ENCODE data around the gene SAAL1.
"Not testable (repeated sequence)": the region's sequence is repeated elsewhere in the genome, so short reads cannot be mapped to it uniquely, and the experiment has no call there.

SAAL1 gene

DNA sequence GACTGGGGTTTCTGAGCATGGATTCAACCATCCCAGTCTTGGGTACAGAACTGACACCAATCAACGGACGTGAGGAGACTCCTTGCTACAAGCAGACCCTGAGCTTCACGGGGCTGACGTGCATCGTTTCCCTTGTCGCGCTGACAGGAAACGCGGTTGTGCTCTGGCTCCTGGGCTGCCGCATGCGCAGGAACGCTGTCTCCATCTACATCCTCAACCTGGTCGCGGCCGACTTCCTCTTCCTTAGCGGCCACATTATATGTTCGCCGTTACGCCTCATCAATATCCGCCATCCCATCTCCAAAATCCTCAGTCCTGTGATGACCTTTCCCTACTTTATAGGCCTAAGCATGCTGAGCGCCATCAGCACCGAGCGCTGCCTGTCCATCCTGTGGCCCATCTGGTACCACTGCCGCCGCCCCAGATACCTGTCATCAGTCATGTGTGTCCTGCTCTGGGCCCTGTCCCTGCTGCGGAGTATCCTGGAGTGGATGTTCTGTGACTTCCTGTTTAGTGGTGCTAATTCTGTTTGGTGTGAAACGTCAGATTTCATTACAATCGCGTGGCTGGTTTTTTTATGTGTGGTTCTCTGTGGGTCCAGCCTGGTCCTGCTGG lies 31.4 kb upstream of the SAAL1 start:
- H3K4me3 ChIP-seq (ENCODE audit: low read depth, low read length), result no peak overlapping the region
- TF ChIP-seq, protein P1, sequence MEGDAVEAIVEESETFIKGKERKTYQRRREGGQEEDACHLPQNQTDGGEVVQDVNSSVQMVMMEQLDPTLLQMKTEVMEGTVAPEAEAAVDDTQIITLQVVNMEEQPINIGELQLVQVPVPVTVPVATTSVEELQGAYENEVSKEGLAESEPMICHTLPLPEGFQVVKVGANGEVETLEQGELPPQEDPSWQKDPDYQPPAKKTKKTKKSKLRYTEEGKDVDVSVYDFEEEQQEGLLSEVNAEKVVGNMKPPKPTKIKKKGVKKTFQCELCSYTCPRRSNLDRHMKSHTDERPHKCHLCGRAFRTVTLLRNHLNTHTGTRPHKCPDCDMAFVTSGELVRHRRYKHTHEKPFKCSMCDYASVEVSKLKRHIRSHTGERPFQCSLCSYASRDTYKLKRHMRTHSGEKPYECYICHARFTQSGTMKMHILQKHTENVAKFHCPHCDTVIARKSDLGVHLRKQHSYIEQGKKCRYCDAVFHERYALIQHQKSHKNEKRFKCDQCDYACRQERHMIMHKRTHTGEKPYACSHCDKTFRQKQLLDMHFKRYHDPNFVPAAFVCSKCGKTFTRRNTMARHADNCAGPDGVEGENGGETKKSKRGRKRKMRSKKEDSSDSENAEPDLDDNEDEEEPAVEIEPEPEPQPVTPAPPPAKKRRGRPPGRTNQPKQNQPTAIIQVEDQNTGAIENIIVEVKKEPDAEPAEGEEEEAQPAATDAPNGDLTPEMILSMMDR (conservative IDR thresholded peaks at IDR 0.05; ENCODE audit: low read depth, low read length), result no peak
- DNase-seq (ENCODE audit: low read depth), result no peak

DNA sequence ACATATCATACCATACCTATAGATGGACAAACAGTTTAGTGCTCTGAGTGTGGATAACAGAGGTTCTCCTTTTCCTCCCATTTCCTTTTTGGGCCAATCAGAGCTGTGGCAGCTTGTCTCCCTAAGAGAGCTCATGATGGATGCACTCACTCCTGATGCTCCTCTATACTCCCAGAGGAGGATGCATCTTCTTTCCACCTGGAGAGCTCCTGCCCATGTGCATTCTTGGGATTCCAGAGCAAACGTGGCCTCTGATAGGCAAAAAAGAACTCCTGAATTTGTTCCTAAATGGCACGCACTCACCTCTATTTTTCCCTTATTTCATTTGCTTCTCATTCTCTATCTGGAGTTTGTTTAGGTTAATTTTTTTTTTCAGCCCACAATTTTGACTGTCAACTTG lies 29.4 kb upstream of the SAAL1 start:
- TF ChIP-seq, protein P1 (conservative IDR thresholded peaks at IDR 0.05; ENCODE audit: low read depth, low read length), result no peak
- no peak for DNase-seq (ENCODE audit: low read depth)
- H3K4me3 ChIP-seq (ENCODE audit: low read depth, low read length), result no peak overlapping the region

DNA sequence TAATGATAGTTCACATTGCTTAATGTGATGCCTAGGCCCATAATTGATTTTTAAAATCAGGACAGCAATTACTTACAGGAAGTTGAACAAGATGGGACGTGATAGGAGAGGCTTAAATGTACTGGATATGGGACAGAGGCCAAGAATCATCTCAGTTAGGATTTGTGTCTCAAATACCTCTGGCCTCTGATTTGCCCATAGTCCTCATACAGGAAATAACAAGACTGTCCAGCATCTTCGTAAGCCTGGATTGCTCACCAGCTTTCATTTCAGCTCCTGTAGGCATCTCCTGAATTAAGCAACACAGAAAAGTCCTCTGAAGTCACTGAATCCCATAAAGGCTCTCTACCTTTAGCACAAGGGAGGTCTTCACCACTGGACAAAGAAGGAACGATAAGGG lies 26.5 kb upstream of the SAAL1 start, which contains the start of gene MRGPRX3:
TSS of gene MRGPRX3 (plus strand) at position 231 of the 400 bp plus-strand sequence. CDS start 4,632 bp downstream, outside the sequence.
- TF ChIP-seq, protein P1 (conservative IDR thresholded peaks at IDR 0.05; ENCODE audit: low read depth, low read length), result no peak
- no peak within 1 kb of the TSS for H3K4me3 ChIP-seq (ENCODE audit: low read depth, low read length)
- peak; percentile 10 for DNase-seq (ENCODE audit: low read depth)

DNA sequence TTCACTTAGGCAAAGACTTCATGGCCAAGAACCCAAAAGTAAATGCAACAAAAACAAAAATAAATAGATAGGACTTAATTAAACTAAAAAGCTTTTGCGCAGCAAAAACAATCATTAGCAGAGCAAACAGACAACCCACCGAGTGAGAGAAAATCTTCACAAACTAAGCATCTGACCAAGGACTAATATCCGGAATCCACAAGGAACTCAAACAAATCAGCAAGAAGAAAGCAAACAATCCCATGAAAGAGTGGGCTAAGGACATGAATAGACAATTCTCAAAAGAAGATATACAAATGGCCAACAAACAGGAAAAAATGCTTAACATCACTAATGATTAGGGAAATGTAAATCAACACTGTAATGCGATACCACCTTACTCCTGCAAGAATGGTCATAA lies 25.2 kb upstream of the SAAL1 start:
- DNase-seq (ENCODE audit: low read depth); H3K4me3 ChIP-seq (ENCODE audit: low read depth, low read length): not testable (repeated sequence)

DNA sequence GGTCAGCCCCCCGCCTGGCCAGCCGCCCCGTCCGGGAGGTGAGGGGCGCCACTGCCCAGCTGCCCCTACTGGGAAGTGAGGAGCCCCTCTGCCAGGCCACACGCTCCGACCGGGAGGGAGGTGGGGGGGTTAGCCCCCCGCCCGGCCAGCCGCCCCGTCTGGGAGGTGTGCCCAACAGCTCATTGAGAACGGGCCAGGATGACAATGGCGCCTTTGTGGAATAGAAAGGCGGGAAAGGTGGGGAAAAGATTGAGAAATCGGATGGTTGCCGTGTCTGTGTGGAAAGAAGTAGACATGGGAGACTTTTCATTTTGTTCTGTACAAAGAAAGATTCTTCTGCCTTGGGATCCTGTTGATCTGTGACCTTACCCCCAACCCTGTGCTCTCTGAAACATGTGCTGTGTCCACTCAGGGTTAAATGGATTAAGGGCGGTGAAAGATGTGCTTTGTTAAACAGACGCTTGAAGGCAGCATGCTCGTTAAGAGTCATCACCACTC lies 15.5 kb upstream of the SAAL1 start:
- not testable (repeated sequence) for DNase-seq (ENCODE audit: low read depth); H3K4me3 ChIP-seq (ENCODE audit: low read depth, low read length)

DNA sequence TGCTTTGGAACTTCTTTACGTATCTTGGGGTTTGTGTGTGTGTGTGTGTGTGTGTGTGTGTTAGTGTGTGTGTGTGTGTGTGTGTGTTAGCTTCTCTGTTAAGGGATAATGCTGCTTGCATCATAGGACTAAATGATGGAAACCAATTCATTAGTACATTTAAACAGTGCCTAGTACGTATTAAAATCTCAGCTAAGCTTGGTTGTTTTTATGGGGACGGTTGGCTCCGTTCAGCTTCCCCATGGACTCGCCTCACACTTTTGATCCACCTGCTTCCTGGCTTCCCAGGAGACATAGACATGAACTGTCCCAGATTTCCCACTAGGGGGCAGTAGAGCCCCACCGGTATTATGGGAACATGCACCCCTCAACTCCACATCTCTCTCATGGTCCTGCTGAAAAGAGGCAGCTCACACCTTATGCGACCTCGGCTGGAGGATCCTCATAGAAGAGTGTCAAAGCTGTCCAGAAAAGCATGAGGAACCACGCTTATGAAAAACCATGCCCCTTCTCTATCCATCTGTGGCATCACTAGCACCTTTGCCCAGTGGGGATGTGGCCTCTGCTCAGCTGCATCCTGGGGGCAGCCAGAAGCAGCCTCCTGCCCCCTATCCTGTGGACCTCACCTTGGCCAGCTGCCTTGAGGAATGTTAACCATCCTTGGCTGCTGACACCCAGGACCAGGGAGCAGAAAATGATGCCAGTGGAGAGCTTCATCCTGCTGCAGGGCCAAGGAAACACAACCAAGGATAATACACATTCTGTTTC lies 9.7 kb upstream of the SAAL1 start:
- DNase-seq (ENCODE audit: low read depth), result peak; percentile 74
- TF ChIP-seq, protein P1 (conservative IDR thresholded peaks at IDR 0.05; ENCODE audit: low read depth, low read length), result peak; percentile 92

DNA sequence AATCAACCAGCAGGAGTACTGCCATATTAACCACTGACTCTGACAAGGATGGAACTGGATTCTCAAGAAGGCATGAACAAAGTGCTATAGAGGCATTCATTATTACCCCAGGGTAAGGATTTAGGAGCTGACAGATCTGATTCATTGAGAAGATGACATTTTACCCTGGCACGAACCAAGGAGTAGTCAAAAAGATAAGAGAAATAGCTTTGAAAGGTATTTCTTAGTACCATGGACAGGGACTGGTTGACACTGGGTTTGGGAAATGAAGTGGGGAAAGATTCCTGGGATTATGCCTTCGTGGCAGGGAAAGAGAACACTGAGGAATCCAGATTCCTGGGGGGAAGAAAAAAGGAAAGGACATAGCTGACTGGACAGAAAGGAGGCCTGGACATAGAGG lies 5.1 kb upstream of the SAAL1 start:
- TF ChIP-seq, protein P1 (conservative IDR thresholded peaks at IDR 0.05; ENCODE audit: low read depth, low read length), result no peak
- no peak for DNase-seq (ENCODE audit: low read depth)
- no peak overlapping the region for H3K4me3 ChIP-seq (ENCODE audit: low read depth, low read length)

More for the DNA sequence above, 9.7 kb upstream of the SAAL1 start:
- H3K4me3 ChIP-seq (ENCODE audit: low read depth, low read length), result no peak overlapping the region

DNA sequence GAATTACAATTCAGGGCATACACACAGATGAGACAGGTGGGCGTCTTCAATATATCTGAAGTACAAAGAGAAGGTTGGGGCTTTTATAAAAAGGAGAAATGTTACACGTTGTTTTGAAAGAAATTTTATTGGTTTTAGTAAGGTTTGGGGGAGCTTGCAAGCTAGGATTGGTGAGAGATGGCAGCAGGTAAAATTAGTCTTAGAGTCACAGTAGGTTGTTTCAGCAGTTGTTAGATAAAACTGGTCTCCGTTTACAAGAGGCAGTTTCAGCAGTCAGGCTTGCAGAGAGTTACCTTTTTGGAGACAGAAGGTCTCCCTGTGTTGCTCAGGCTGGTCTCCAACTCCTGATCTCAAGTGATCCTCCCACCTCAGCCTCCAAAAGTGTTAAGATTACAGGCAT lies 2.4 kb upstream of the SAAL1 start:
- DNase-seq (ENCODE audit: low read depth), result no peak
- TF ChIP-seq, protein P1 (conservative IDR thresholded peaks at IDR 0.05; ENCODE audit: low read depth, low read length), result no peak
- H3K4me3 ChIP-seq (ENCODE audit: low read depth, low read length), result no peak overlapping the region
